Measurements from ENCODE around the gene PODXL. TPM values are rescaled to one million over a fixed set of nuclear protein-coding genes. Genes with fewer than 3 reads are reported as not detected.

Gene PODXL
- total RNA-seq, 2 donors from 2014 or later = 0.60 TPM

Other genes starting within 250 kb of the PODXL start
- gene MKLN1, start 228.8 kb downstream of the PODXL start, total RNA-seq = 10 to 100 TPM; 44.9 to 49.6 TPM